ELR (cell line): Measurements from ENCODE around the gene PID1.

Experiments used
- DNase-seq: peaks from one replicate; pipeline ENCODE4 v3.0.0-alpha.2; 2015; ENCODE audit warnings: low read depth

The PID1 gene

DNA sequence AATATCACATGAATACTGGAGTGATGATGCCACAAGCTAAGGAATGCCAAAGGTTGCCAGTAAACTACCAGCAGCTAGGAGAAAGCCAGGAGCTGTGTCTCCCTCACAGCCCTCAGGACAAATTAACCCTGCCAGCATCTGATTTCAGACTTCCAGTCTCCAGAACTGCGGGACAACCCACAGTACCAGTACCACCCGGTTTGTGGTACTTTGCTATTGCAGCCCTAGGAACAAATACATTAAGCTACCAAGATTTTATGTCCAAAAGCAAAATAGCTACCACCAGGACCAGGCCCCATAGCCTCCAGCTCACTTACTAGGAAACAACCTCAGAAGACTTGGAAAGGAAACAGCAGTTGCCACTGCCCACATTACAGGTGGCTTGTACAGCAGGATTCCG, 10.0 kb downstream of the PID1 start:
- peak; percentile 34 for DNase-seq

DNA sequence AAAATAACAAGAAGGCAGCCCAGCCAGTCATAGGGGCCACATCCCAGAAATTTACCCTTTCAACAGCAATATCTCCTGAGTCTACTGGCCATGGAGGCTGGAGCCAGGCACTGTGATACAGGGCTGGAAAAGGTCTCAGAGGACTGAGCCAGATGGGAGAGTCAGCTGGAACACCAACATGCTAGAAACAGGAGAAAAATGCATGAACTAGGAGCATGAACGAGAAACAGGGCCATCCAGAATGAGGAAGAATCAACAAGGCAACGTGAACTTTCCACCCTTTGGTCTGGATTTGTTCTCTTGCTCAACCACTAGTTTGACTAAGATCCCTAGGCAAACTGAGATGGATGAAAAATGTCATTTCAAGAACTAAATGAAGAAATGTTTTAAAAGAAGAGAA, 13.1 kb downstream of the PID1 start:
- no peak for DNase-seq

DNA sequence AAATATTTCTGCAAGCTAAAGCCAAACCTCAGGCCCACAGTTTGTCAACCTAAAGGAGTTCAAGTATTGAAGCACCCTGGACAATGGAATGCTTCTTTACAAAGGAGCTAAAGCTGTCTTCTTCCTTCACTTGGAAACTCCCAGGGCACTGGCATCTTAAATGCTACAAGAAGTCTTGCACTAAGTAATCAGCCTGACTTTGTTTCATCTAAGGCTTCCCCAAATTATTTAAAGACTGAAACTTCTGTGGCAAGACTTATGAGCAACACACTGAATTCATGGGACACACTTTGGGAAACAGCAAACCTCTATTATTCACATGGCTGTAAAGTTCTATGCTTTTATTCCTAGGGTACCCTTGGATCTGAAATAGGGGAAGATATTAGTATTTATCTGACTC, 14.7 kb downstream of the PID1 start:
- DNase-seq: no peak

- DNase-seq: no peak
Observed at GRCh38 chr2:229254206-229254605, 16.9 kb downstream of the PID1 start.

DNA sequence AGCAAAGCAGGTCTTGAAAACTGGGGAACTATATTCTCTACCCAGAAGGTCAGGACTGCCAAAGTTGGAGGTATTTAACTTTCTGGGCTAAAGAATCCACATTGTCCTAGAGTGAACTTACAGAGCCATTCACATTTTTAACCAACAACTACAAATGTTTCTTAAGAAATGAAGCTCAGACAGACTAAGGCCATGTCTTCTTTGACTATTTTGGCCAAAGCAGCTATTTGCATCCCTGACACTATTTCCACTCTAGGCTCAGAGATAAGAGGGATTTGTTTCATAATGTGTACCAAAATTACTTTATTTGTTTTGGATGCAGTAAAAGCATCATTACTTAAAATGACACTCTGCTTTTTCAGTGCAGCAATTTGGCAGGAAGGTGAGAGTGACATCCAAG, 18.1 kb downstream of the PID1 start:
- DNase-seq: no peak

DNA sequence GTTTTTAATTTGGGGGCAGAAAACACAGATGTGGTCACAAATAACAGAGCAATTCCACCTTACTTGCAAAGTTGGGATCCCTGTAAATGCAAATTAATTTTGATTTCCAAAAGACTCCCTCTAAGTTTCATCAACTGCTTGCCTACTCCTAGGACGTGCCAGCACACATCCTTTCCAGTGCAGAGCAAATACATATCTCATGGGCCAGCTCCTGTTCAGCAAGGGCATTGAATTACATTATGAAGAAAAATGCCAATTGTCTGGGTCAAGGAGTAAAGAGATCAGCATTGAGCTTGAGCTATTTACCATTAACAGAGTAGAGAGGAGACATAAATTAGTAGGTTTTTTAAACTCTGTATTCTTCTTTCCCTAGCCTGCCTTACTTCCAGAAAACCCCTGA, 18.8 kb downstream of the PID1 start:
- no peak for DNase-seq

DNA sequence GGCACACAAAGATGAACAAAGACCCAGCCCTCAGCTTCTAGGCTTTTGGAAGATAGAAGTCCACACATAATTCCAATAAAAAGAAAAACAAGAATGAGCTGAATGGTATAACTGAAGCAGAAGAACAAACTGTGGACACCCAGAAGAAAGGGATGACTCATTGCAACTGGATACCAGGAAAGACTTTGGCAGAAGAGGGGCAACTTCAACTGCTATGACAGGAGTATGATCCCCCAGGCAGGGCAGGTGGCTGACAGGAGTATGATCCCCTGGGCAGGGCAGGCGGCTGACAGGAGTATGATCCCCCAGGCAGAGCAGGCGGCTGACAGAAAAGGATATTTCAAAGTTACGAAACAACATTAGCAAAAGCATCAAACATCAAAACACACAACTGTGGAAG, 21.6 kb downstream of the PID1 start:
- peak; percentile 17 for DNase-seq

GRCh38 chr2:229246334-229246733, 24.8 kb downstream of the PID1 start:
- DNase-seq: no peak

GRCh38 chr2:229244975-229245374, 26.1 kb downstream of the PID1 start:
- no peak for DNase-seq

DNA sequence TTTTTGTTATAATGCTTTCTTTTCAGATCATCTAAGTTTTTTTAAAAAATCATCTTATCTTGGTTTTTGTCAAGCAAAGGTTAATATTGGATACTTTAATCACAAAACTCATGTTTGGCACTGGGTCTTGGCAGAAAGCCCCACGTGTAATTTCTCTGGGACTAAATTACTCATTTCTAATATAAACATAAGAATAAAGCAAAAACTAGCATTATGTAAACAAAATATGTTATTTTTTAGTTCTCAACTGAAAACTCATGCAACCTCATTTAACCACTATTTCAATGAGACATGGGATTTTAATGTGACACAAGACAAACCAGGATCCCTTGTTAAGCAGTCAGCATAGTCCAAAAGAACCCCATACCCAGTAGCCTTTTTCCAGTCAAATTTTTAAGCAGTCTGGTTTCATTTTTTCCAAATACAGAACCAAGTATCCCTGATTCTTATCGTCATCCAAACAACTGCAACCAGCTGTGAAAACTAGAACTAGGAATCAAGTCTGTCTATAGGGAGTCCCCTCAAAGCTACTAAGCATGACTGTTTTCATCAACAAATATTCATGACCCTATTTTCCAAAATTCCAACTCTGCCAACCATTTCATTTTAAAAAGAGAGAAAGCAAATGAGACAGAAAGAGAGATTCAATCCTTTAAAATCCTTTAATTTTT, 27.1 kb downstream of the PID1 start:
- peak; percentile 54 for DNase-seq

DNA sequence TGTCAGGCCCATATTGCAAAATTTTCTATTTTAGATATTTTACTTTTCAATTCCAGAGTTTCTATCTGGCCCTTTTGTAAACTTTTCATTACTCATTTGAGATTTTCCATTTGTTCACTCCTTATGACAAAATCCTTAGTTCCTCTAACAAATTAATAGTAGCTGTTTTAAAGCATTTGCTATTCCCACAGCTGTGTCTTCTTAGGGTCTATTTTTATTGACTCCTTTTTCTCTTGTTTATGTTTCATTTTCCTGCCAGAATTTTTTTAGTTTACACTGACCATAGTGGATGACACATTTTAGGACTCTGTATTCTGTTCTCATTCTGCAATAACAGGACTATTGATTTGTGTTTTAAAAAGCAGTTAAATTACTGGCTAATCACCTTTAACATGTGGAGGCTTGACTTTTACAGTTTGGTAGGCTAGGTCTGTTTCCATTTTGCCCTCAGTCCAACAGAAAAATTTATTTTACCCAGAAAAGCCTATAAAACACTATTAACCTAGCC, 30.0 kb downstream of the PID1 start:
- no peak for DNase-seq

DNA sequence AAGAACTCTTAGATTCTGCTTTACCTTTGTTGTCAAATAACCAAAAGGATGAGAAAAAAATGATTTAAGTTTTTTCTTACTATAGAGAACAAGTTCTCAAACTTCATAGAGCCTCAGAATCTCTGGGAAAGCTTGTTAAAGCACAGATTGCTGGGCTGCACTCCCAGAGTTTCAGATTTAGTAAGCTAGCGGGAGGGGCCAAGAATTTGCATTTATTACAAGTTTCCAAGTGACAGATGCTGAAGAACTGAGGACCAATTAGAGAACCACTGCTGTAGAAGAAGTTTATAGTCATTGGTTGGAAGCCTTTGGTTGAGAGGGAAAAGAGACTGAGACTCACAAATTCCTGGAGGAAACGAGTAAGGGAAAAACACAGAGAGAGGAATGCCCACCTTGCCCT, 32.1 kb downstream of the PID1 start:
- DNase-seq: no peak

DNA sequence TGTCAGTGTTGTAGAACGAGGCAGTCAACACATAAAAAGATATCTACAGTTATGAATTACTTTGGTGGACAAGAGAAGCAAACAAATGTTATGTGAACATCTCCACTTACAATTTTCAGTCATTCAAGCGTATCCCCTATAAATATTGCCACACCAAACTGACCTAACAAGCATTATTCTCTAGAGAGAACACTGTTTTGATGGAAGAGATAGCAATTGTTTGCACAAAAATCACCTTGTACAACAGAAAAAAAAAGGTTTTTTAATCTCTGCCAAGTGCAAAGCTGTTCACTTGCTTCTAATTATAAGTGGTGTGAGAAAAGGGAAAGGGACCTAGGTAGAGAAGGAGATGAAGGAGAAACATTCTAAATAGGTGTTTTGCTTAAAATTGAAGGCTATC, 33.8 kb downstream of the PID1 start:
- no peak for DNase-seq

- DNase-seq: peak; percentile 24
Observed at GRCh38 chr2:229235131-229235914, 35.8 kb downstream of the PID1 start.

DNA sequence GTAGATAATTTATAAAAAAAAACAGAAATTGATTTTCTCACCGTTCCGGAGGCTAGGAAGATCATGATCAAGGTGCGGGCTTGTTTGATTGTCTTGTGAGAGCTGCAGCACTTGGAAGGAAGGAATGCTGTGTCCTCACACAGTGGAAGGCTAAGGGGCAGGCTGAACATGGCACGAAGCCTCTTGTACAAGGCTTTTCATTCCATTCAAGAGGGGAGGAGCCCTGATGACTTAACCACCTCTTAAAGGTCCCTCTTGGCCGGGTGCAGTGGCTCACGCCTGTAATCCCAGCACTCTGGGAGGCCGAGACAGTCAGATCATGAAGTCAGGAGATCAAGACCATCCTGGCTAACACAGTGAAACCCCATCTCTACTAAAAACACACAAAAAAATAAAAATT, 39.2 kb downstream of the PID1 start:
- DNase-seq: no peak

GRCh38 chr2:229231328-229231868, 39.7 kb downstream of the PID1 start:
- DNase-seq: no peak

- no peak for DNase-seq
Observed at GRCh38 chr2:229230911-229231310, 40.2 kb downstream of the PID1 start.

DNA sequence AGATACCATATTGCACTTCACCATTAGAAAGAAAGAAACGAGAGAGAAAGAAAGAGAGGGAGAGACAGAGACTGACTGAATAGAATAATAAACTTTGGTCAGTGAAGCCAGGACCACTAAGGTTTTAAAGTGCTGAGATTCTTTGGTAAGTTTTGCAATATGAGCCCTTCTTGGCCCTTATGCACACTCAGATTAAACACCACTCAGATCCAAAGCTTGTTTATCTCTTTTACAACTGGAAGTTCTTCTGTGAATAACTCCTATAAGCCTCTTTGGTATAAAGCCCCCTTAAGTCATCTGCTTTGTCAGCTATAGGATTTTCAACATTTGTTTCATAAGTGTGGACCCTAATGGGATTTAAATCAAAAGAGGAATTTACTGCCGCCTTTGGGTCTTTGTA, 40.8 kb downstream of the PID1 start:
- no peak for DNase-seq

GRCh38 chr2:229226382-229226781, 44.7 kb downstream of the PID1 start:
- DNase-seq: no peak

DNA sequence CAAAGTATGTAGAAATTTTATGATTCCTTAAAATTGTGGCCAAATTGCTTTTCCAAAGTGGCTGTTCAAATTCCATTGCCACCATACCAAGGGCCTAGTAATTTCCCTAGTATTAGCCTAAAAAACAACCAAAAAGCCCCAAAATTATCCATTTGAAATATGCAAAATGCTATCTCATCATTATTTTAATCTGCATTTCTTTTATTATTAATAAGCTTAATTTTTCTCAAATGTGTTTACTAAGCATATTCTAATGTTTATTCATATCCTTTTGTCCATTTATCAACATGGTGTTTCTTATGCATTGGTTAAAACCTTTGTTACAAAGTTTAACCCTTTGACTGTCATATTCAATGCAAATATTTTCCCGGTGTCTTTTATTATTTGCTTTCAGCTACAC, 48.0 kb downstream of the PID1 start:
- no peak for DNase-seq

GRCh38 chr2:229221641-229222040, 49.4 kb downstream of the PID1 start:
- DNase-seq: no peak

DNA sequence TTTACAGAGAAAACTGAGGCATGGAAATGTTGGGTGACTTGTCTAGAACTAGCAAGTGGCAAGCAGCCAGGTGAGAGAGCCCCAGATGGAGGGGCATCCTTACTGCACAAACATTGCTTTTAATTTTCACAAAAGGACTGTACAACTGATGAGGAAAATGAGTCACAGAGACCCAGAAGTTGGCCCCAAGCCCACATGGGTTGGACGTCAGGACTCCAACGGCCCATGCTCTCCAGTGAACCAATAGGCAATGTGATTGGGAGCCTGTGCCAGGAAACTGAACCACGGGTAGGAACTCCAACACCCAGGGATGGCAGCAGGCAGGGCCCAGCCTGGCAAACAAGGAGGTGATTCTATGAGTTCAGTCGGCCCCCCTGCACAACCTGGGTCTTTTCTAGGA, 50.8 kb downstream of the PID1 start:
- DNase-seq: no peak

- DNase-seq: no peak
Observed at GRCh38 chr2:229218329-229218921, 52.7 kb downstream of the PID1 start.
